HG03064 (cell line): ENCODE measurements around the gene NRXN2.

ENCODE experiments used
- ATAC-seq: cut with Tn5 transposase; IDR thresholded peaks from one replicate; pipeline ENCODE4 v1.9.1; 2021; ENCODE audit warnings: low read depth; ENCODE audit not compliant: unreplicated experiment

Gene NRXN2

DNA sequence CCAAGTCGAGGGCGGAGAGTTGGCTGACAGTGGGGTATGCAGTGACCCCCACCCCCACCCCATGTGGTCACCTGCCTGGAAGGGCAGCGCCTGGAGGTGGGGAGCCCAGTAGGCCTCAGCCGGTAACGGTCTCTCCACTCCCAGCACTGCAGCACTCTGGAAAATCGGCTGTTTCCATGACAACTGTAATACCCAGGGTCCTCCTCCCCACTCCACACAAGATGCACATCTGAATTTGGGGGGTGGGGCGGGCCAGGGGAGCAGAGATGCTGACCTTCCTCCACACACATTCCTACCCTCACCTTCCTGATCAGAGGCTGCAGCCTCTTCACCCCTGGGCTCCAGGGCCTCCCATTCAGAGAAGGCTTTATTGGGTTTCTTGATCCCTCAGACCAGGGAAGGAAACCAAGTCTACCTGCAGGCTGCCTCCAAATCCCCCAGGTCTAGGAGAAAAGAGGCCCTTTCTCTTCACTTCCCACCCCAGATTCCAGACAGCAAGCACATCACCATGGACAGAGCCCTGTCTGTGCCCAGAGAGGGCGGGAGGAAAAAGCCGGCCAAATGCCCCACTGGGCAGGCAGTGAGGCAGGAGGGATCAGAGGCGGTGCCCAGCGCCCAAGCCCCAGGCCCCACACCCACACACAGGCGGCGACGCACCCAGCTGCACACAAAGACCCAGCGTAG is 85.5 kb downstream of the NRXN2 start:
- ATAC-seq, result no peak

DNA sequence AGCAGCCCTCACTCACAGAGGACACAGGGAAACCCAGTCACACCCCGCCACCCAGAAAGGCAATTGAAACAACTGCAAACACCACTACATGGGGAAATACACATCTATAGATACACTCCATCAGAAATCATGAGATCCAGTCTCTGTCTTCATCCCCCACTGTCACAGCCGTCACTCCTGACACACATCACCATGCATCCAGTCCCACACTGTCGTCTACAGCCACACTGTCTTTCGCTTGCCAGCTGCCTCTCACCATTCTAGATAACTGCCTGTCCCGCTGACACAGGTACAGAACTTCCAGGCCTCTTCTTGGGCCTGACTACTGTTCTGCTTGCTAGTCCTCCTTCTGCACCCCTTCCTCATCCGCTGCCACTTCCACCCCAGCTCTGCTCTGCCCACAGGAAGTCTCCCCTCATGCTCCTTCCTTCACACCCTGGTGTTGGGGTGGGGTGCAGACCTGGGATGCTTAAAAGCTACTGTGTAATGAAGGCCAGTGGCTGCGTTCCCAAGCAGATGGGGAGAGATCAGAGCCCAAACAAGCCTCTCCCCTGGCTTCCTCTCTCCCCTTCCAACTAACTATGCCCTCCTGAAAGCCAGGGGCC is 89.3 kb downstream of the NRXN2 start:
- ATAC-seq, result no peak

DNA sequence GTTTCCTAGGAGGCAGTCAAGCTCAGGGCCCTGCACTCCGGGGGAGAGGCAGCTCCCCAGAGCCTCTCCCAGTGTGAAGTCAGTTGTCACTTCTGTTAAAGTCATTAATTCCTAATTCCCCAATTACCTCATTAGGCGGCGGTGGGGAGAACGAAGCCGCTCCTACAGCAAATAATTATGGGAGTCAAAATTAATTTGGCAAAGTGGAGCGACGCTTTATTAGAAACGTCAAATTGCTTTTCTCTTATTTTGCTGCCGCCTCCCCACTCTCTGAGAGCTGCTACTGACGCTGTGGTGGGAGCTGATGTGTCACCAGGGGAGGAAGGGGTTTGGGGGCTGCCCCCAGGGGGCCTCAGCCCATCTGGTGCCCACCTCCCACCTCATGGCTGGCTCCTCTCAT is 90.3 kb downstream of the NRXN2 start:
- ATAC-seq, result no peak

DNA sequence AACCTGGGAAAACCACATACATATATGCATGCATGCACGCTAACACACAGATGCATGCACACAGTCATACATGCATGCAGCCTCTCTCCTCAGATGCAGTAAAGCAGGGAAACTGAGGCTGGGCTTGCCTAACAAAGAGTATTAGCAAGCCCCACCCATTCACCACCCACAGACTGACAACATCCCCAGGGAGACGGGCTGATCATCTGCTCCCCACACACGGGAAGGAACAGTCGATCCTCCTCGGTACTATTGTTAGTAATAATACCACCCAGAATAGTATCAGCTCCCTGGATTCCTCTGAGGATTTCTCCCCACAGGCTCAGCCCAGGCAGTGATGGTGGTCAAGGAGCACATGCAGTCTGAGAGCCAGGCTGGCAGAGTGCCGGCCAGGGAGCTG is 90.8 kb downstream of the NRXN2 start:
- no peak for ATAC-seq

DNA sequence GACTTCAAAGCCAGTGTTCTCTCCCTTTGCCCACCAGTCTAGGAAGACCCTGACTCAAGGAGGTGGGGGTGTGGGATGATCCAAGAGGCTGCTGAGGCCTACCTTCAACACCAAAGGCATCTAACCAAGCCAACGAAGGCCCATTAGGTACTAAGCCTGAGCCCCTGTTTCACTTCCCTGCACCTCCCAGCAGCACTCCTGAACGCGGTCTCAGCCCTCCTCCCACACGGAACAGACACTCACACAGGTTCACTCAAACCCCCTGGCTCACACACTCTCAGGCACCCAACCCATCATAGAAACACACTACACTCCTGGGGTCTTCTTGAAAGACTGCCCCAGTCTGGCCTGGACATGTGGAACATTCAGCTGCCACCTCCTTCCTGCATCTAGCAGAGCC is 91.3 kb downstream of the NRXN2 start:
- no peak for ATAC-seq

DNA sequence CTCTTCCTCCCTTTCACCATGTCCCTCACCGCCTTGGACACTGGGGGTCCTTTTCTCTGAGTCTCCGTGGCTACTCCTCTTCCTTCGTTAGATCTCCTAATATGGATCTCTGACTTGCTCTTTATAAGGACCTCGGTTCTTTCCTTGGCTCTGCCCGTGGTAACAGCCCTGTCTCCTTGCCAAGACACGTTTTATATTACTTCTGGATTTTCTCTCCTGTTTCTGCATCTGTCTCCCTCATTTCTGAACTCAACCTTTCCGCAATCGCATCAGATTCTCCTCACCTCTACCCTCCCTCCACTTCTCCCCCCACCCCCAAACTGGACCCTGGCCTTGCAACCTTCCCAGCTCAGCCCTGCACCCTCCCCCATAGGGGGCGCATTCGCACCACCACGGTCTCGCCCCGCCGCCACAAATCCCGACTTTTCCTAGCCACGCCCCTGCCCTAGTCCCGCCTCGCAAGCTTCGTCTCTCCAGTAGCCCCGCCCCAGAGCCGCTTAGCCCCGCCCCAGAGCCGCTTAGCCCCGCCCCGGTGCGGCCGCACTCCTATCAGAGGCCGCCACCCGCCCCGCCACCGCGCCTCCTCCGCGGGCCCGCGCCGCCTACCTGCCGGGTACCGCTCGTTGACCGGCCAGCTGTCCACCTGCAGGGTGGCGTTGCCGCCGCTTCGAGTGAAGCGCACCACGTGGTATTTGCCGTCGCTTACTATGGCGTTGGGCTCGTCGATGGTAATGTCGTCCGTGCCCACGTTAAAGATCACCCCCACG is 93.0 kb downstream of the NRXN2 start:
- ATAC-seq, result no peak

DNA sequence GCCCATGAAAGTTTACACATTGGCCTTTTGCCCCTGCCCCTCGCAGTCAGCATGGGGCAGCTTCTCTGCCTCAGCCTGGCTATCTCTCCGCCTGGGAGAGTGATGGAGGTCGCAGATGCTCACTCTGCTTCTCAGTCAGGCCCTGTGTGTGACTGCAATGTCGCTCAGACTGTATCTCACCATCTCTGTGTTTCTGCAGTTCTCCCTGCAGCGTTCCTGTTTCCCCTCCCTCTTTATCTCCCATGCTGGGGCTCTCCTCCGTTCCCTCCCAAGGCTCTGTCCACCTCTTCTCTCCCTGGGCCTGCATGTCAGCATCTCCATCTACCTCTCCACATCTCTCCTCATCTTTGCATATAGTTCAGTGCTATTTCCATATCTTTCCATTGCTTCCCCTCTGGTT is 93.9 kb downstream of the NRXN2 start:
- ATAC-seq, result no peak

DNA sequence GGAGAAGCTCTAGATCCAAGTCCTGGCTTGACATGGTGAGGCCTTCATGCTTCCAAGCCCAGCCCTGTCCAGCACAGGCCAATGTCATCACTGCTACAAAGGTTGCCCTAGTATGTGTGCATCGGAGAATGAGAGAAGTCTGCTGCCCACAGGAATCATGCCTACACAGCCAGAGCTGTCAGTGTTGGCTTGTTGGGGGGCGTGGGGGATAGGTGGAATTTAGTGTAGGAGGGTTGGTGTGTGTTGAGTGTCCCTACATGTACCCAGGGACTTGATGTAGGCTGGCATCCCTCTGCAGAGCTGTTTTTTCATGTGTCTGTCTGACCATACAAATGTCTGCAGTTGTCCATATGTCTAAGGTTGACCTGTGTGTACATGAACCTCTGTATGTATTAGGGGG is 94.4 kb downstream of the NRXN2 start:
- ATAC-seq, result no peak

DNA sequence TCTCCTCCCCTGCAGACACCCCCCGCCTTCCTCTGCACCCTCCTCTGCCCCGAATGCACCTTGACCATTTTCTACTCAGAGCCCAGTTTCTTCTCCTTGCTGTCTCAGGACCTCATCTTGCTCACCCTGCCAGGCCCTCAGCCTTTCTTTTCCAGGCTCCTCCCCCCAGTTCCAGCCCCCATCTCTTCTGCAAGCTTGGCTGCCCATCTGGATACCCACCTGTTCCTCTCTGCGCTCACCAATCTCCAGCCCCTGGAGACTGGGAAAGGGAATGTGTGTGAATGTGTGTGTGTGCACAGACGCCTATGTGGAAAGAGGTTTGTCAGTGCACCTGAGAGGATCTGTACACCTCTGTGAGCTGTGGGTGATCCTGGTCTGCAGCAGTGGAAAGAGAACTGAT is 95.6 kb downstream of the NRXN2 start:
- no peak for ATAC-seq

DNA sequence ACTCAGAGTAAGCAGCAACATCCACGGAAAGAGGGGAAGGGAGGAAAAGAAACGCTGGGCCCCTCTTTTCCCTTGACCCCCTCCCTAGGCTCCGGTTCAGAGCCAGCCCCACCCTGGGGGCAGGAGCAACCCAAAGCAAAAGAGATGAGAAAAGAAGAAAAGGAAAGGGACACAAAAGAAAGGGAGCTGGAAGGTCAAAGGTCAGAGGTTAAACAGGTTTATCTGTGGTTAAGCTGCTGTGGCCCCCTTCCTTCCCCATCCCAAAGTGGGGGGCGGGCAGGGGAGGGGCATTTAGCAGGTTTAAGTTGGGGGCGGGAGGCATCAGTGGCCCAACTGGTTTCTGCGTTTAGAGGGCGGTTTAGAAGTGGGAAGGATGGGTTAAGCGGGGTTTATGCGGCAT is 96.4 kb downstream of the NRXN2 start:
- no peak for ATAC-seq

DNA sequence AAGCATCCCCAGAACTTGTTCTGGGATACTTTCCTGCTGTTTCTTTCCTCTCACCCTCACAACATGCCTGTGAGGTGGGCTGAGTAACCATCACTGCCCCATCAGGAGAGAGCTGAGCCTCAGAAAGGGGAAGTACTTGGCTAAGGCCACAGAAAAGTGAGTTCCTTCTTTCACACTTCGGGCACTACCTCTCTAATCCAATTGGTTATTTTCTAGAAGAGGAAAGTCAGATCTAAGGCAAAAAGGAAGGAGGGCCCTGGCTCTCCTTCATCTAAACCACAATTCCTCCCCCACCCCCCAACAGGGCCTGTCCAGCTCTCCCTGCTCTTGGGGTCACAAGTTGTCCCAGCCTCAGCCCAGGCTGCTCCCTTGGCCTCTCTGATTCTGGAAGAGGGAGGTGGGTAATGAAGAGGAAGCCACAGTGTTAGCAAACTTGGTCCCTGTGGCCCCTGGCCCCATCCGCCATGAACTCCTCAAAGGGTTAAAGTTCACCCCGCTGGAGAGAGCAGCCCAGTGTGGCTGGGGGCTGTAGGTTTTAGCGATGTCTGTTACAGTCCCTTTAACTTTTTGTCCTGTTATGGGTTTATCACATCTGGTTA is 98.0 kb downstream of the NRXN2 start:
- ATAC-seq, result no peak

DNA sequence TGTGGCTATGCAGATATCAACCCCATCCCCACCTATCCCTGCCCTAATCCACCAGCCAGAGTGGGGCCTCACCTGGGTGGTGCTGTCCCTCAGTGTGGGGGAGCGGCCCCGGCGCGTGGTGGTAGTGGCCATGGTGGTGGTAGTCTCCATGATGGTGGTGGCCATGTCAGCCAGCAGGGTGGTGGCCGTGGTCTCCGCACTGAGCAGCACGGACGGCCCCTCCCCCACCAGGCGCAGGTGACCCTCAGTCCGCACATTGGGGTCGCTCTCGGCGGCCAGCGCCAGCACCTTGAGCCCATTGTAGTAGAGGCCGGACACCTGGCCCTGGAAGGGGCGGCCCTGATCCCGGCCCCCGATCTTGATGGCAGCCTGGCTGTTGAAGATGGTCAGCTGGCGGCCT is 100.3 kb downstream of the NRXN2 start:
- no peak for ATAC-seq

DNA sequence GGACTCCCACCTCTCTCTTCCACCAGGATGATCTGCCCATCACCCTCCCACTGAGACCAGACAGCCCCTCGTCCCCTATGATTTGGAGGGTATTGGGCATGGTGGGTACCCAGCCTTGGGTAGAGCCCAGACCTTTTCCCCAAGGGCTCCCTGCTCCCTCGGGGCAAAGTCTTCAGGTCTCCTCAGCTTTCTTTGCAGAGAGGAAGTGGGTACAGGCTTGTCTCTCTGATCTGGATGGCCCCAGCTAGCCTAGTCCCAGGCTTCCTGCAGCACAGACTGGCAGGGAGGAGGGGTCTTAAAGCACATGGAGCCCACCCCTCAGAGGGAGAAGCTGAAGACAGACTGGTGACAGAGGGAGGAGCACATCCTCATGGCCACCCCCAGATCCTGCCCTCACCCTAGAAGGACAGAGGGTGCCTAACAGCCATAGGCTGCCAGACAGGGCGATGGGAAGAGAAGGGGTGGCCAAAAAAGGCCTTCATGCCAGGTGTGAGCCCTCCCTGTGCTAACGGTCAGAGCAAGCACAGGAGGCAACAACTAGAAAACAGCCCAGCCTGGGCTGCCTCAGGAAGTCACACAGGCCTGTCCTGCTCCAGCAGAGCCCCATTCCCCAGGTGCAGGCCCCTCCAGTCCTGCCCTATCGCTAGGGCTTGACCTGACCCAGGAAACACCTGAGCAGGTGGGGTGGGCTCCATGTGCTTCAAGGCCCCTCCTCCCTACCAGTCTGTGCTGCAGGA is 101.5 kb downstream of the NRXN2 start:
- no peak for ATAC-seq

DNA sequence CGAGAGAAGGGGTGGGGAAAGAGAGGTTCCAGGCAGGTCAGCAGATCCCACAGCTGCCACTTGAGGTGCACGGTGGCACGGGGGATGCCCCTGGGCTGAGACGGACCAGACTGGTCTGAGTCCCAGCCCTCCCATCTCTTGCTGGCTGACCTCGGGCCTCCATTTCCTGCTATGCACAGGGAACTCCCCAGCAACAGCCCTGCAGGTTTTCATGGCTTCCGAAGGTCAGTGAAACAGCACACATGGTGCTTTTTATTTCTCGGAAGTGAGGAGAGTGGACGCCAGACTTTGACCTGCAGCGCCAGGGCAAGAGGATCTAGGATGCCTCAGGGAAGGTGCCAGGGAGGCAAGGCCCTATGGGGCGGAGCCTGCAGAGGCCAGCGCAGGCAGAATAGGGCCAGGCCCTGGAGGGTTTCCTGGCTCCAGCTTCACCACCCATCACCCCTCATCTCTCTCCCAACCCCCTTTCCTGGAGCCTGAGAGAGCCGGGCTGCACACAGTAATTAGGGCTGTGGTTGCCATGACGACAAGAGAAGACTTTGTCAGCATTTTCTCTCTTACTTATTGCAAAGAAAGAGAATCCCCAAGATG is 102.5 kb downstream of the NRXN2 start:
- no peak for ATAC-seq

DNA sequence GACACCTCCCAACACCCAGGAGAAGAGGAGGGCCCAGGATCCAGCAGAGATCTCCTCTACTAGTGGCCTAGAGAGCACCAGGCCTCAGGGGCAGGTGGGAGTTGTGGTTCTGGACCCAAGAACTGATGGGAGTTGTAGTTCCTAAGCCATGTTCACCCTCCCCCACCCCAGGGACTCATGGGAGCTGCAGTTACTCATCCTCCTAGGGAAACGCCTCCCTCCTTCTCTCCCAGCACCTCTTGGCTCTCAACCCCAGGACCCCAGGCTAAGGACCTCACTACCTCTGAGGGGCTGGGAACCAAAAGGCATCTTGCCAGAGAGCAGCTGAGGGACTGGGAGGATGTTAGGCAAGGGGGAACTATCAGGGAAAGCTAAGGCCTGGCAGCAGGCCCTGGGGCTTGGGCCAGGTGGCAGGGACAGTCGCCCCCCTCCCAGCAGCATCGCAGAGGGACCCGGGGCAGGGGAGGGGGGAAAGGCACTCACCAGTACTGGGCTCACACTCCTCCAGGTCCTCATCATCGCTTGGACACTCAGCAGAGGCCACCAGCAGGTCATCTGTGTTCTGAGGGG is 103.1 kb downstream of the NRXN2 start:
- no peak for ATAC-seq

DNA sequence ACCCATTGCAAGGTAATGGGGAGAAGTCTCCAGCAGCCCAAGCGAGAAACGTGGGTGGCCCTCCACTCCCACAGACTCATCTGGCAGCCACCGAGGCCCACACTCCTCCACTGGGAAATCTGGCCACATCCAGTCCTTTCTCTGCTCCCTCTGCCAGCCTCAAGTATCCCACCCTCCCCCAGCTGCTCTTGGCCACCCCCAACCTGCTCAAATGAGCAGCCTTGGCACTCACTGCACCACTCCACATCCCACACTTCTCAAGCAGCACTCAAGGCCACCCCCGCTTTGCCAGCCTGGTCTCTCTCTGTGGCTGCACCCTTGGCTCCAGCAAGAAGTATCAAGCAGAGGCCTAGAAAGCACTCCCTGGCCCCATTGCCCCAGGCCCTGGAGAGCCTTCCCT is 103.8 kb downstream of the NRXN2 start:
- no peak for ATAC-seq

DNA sequence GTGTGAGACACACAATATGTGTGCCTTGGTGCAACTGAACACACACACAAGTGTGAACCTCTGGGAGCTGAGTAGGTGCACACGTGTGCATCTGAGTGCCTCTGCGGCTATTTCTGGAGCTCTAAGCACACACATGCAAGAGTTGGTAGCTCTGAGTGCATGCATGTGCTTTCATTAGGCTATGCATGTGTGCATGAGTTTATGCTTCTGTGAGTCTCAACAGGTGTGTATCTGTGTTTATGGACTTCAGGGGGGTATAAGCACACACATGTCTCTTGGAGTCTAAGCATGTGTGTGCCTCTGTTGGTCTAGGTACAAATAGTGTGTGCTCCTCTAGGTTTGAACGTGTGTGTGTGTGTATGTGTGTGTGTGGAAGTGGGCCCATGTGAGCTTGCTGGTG is 106.2 kb downstream of the NRXN2 start:
- ATAC-seq, result no peak

DNA sequence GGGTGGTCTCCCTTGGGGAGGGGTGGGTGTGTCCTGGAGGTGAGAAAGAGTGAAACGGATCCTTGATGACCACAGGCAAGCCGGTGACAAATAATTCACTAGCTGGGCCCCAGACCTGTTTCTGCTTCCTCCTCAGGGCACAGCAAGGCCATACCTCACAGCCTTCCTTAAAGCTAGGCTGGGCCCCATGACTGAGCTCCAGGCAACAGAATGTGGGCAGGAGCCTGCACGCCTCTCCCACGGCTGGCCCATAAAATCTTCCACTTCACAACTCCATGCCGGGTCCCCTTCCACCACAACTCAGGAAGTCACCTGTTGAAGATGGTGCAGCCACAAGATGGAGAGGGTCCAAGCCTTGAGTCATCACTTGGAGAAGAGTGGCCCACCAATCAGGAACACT is 108.1 kb downstream of the NRXN2 start:
- ATAC-seq, result no peak

DNA sequence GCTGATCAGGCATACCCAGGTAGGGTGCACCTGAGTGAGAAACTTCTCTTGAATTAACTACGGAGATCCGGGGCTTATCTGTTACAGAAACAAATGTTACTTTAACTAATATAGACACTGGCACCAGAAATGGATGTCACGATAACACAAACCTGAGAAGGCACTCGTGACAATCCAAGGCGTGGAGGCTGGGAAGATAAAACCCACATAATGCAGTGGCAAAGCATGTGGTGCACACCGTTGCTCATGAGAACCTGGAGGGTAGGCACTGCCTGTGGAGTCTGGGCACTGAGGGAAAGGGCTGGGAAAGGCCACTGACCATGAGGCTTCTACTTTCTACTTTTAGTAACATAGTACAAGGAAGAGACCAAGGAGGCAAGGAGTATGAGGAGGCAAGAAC is 109.3 kb downstream of the NRXN2 start:
- ATAC-seq, result no peak
